Measurements from ENCODE around the gene SELENOW.

DNA sequence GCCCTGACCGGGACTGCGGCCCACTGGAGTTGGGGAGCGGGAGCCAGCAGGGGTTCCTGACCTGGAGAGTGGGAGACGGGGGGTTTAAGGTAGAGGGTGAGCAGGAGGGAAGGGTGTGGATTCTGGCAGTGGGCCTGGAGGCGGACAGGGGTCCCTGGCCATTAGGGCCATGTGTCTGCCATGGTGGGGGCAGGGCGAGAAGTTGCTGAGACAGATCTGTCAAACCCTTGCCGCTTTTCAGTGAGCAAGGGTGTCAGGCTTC, 12.2 kb upstream of the SELENOW start:
- no peak for TF ChIP-seq POLR2A (IDR thresholded peaks at IDR 0.05)
- TF ChIP-seq, protein P1, sequence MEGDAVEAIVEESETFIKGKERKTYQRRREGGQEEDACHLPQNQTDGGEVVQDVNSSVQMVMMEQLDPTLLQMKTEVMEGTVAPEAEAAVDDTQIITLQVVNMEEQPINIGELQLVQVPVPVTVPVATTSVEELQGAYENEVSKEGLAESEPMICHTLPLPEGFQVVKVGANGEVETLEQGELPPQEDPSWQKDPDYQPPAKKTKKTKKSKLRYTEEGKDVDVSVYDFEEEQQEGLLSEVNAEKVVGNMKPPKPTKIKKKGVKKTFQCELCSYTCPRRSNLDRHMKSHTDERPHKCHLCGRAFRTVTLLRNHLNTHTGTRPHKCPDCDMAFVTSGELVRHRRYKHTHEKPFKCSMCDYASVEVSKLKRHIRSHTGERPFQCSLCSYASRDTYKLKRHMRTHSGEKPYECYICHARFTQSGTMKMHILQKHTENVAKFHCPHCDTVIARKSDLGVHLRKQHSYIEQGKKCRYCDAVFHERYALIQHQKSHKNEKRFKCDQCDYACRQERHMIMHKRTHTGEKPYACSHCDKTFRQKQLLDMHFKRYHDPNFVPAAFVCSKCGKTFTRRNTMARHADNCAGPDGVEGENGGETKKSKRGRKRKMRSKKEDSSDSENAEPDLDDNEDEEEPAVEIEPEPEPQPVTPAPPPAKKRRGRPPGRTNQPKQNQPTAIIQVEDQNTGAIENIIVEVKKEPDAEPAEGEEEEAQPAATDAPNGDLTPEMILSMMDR (IDR thresholded peaks at IDR 0.05), result no peak
